Stimulated activated effector memory CD8-positive, alpha-beta T cell treated with anti-CD3 and anti-CD28 coated beads, Interleukin-12 subunit alpha, Interleukin-12 subunit beta, amount 100 ng/mL, for 72 hours (primary cell): ENCODE data around the gene ZNF614.
"Not testable (repeated sequence)": the region's sequence is repeated elsewhere in the genome, so short reads cannot be mapped to it uniquely, and the experiment has no call there.

ENCODE experiments used
- ATAC-seq: fragments of 150-1000 bp; cut with Tn5 transposase; 2 replicates; pipeline ENCODE4 v1.10.0; 2021
- DNase-seq, 2 donors: peaks; one replicate each; pipeline ENCODE4 v3.0.0; 2021 to 2022; ENCODE audit warnings: low spot score in 2 of 2
- H3K27ac Mint-ChIP-seq: one replicate; pipeline ENCODE4 v1.8.0; 2022; ENCODE audit warnings: mild to moderate bottlenecking, mixed read lengths
- H3K36me3 Mint-ChIP-seq: one replicate; pipeline ENCODE4 v1.8.0; 2022; ENCODE audit warnings: mild to moderate bottlenecking, mixed read lengths
- H3K4me1 Mint-ChIP-seq: one replicate; pipeline ENCODE4 v1.8.0; 2022; ENCODE audit warnings: mixed read lengths
- H3K4me3 Mint-ChIP-seq: one replicate; pipeline ENCODE4 v1.8.0; 2022; ENCODE audit warnings: mild to moderate bottlenecking, mixed read lengths
- H3K9me3 Mint-ChIP-seq: one replicate; pipeline ENCODE4 v1.8.0; 2022; ENCODE audit warnings: mixed read lengths

ZNF614 gene

DNA sequence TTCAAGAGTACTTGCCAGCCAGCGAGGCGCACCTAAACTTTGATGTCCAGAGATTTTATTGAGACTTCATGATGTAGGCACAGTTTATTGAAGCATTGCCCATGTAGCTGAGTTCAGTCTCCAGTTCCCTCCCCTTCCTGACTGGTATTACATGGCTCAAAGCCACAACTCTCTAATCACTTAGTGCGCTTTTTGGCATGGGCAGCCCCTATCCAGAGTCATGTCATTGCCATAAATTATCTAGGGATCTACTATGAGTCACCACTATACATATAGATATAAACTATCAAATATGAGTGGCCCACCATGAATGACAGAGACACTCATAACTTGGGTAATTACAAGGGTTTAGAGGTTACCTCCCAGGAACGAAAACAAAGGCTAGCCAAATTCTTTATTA is 7.7 kb downstream of the ZNF614 start:
- no peak for DNase-seq
- peaks cover 33% of the 10 kb centered on the region for H3K9me3 Mint-ChIP-seq
- peaks cover 98% of the 10 kb centered on the region for H3K36me3 Mint-ChIP-seq
- ATAC-seq = no peak
- no peak overlapping the region for H3K4me3 Mint-ChIP-seq
- no peaks in the 10 kb centered on the region for H3K4me1 Mint-ChIP-seq
- H3K27ac Mint-ChIP-seq = no peak overlapping the region

DNA sequence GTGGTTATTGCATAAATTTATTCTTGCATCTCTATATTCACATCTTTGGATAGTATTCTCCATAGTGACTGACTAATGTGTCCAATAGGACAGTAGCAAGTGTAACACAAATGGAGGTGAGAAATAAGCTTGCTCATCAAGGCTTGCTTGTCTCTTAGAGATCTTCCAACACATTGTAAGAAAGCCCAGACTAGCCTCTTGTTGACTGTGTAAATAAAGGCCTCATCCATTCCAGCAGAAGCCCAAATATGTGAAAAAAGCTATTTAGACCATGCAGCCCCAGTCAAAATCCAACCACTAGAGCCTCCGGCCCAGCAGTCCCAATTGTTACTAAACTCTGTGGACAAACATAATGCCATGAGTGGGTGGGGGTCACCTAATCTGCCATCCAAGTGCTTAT is 17.5 kb downstream of the ZNF614 start:
- H3K4me3 Mint-ChIP-seq = no peak overlapping the region
- H3K9me3 Mint-ChIP-seq = peaks cover 14% of the 10 kb centered on the region
- H3K27ac Mint-ChIP-seq = no peak overlapping the region
- no peak for DNase-seq
- no peak for ATAC-seq
- peaks cover 9% of the 10 kb centered on the region for H3K36me3 Mint-ChIP-seq
- peaks cover 17% of the 10 kb centered on the region for H3K4me1 Mint-ChIP-seq

DNA sequence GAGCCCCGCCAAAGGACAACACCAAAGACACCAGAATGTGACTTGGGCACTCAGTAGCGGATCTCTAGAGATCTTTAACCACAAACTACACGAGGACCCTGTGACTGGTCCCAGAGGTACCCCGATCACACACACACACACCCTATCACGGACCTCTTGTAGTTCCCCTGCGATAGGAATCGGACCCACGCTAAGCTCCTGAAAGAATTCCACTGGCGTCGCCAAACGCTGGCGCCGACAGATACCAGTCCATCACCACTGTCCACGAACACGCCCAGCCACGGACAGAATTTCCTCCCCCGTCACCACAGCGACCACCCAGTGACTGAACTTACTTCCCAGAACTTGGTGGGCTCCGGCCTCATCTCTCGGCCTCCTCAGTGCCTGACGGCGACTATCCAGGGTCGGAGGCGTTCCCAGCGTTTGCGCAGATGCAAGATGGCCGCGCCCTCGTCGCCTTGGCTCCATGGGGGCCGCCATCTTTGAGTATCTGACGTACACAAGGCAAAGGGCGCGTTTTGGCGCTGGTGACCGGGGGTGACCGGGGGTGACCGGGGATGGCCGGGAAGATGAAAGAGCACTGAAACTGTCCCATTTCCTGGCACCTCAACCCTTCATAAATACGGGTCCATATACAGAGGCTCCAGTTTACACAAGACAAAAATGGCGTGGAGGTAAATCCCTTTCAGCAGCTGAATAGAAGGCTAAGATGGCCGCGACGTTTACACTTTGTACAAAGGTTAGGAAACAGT is 20.2 kb downstream of the ZNF614 start, which contains the start of gene ZNF615:
Gene ZNF615, minus strand, starts transcription at position 406 of the 752 bp plus-strand sequence. CDS start 4,500 bp downstream, outside the sequence.
- Mint-ChIP-seq H3K36me3 (peaks cover 19% of the 10 kb centered on the region), H3K27ac (peak within 1 kb of the TSS; percentile 93), H3K4me1 (peaks cover 17% of the 10 kb centered on the region), H3K9me3 (peaks cover 14% of the 10 kb centered on the region), H3K4me3 (peak within 1 kb of the TSS; percentile 90)
- DNase-seq = peak; percentile 83 to 94
- ATAC-seq = peak; percentile 99

DNA sequence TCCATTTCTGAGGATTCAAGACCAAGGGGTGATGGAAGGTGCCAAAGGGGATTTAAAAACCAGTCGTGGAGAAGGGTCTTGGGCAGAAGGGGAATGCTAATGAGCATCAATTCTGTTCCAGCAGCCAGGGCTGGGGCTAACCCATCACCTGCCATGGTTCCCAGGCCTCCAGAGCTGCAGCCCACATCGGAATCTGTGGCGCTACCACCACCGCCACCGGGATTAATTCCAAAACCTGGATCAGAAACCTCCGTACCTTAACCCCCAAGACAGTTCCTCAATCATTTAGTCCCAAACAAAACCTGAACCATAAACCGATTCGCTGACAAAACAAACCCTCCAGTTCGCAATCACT is 20.8 kb downstream of the ZNF614 start:
- ATAC-seq = peak; percentile 12
- Mint-ChIP-seq H3K27ac (peak overlapping the region; percentile 93), H3K36me3 (peaks cover 21% of the 10 kb centered on the region), H3K4me1 (peaks cover 17% of the 10 kb centered on the region), H3K9me3 (peaks cover 12% of the 10 kb centered on the region), H3K4me3 (peak overlapping the region; percentile 90)
- no peak for DNase-seq

DNA sequence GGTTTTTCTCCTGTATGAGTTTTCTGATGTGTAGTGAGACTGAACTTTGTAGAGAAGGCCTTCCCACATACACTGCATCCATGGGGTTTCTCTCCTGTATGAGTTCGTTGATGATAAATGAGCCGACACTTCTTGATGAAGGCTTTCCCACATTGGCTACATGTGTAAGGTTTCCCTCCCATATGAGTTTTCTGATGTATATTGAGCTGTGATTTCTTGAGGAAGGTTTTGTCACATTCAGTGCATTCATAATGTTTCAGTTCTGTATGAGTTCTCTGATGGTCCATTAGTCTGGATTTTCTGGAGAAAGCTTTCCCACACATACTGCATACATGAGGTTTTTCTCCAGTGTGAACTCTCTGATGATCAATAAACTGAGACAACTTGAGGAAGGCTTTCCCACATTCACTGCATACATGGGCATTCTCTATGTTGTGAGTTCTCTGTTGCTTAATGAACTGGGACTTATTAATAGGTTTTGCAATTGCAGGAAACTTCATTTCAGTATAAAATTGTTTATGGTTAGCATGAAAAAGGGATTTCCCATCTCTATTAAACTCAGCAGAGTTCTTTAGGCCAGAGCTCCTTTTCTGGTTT is 34.0 kb downstream of the ZNF614 start:
- H3K27ac Mint-ChIP-seq = no peak overlapping the region
- ATAC-seq (no peak), DNase-seq (no peak)
- H3K4me3 Mint-ChIP-seq = no peak overlapping the region
- peaks cover 37% of the 10 kb centered on the region for H3K9me3 Mint-ChIP-seq
- peaks cover 51% of the 10 kb centered on the region for H3K36me3 Mint-ChIP-seq
- no peaks in the 10 kb centered on the region for H3K4me1 Mint-ChIP-seq

DNA sequence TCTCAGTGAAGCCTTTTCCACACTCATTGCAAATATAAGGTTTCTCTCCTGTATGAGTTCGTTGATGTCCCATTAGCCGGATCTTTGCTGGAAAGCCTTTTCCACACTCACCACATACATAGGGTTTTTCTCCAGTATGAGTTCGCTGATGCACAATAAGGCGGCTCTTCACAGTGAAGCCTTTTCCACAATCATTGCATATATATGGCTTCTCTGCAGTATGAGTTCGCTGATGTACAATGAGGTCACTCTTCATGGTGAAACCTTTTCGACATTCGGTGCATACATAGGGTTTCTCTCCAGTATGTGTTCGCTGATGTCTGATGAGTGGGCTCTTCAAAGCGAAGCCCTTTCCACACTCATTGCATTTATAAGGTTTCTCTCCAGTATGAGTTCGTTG is 34.8 kb downstream of the ZNF614 start:
- Mint-ChIP-seq H3K9me3 (peaks cover 44% of the 10 kb centered on the region), H3K4me3 (no peak overlapping the region), H3K36me3 (peaks cover 44% of the 10 kb centered on the region), H3K4me1 (no peaks in the 10 kb centered on the region), H3K27ac (no peak overlapping the region)
- no peak for DNase-seq
- no peak for ATAC-seq

DNA sequence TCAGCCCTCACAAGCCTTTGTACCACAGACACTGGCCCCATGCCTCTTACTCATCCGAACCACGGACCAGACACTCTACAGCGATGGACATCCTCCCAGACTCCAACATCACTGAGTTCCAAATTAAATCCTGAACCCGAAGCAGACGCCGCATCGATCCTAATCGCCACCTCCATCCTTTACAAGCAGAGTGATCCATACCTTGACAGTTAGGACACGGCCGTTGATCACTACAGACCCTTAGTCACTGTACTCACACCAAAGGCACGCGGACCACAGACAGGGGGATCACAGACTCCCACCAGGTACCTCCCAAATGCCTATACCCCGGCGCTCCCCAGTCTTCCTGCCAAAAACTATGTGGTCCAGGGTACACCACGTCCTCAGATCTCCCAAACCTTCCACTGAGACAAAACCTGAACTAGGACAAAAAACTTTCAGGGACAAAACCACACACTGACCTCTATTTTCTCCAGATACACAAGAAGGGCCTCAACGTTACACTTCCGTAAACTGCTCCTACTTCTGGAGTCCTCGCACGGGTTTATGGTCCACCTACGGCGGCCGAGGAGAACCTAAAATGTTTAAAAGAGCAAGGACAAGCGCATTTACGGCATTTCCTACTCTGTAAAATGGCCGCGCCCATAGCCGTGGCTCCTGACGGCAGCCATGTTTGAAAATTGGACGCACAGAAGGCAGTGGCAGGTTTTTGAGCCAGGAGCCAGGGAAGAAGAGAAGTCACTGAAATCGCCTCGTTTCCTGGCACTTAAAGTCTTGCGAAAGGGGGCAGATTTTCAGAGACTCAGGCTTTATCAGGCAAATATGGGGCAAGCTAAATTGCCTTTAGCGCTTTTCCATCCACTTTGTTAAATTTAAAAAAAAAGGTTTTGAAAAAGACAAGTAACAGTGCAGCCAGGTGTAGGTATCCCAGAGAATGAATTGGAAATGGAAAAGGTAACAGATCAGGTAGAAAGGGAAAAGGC is 41.6 kb downstream of the ZNF614 start, which contains the start of gene ZNF350:
Gene ZNF350, minus strand, starts transcription at position 532 of the 983 bp plus-strand sequence. CDS start 12,480 bp downstream, outside the sequence.
- peak within 1 kb of the TSS; percentile 94 for H3K27ac Mint-ChIP-seq
- H3K4me3 Mint-ChIP-seq = peak within 1 kb of the TSS; percentile 92
- peak; percentile 100 for ATAC-seq
- peak; percentile 57 to 87 for DNase-seq
- H3K36me3 Mint-ChIP-seq = peaks cover 16% of the 10 kb centered on the region
- peaks cover 9% of the 10 kb centered on the region for H3K4me1 Mint-ChIP-seq
- peaks cover 30% of the 10 kb centered on the region for H3K9me3 Mint-ChIP-seq

DNA sequence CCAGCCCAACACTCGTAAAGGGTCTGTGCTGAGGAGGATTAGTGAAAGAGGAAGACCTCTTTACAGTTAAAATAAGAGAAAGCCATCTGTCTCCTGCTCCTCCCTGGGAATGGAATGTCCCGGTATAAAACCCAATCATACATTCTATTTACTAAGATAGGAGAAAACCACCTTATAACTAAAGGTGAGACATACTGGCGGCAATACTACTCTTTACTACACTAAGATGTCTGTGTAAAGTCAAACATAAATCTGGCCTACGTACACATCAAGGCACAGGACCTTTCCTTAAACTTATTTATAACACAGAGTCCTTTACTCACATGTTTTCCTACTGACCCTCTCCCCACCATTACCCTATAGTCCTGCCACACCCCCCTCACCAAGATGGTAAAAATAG is 44.8 kb downstream of the ZNF614 start:
- Mint-ChIP-seq H3K36me3 (peaks cover 29% of the 10 kb centered on the region), H3K4me1 (peaks cover 21% of the 10 kb centered on the region), H3K4me3 (no peak overlapping the region), H3K27ac (no peak overlapping the region), H3K9me3 (peaks cover 37% of the 10 kb centered on the region)
- ATAC-seq (no peak), DNase-seq (no peak)

DNA sequence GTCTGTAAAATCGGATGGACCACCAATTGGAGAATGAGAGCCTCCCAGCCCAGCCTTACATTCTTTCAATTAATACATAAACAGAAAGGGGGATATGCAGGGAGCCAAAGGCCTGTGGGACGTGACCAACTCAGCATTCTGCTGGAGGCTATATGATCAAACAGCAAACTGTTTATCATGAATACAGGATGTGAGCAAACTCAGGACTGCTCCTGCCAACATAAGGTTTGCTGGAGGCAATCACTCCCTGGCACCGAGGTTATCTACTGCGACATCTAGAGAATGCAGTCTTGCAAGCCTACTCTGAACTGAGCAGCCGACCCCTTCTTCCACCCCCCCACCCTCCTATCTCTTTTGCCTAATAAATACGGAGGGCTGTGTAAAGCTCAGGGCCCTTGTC is 47.3 kb downstream of the ZNF614 start:
- Mint-ChIP-seq H3K9me3 (peaks cover 31% of the 10 kb centered on the region), H3K4me1 (peaks cover 12% of the 10 kb centered on the region), H3K36me3 (peaks cover 21% of the 10 kb centered on the region)
- not testable (repeated sequence) for H3K4me3 Mint-ChIP-seq, H3K27ac Mint-ChIP-seq, ATAC-seq, DNase-seq

DNA sequence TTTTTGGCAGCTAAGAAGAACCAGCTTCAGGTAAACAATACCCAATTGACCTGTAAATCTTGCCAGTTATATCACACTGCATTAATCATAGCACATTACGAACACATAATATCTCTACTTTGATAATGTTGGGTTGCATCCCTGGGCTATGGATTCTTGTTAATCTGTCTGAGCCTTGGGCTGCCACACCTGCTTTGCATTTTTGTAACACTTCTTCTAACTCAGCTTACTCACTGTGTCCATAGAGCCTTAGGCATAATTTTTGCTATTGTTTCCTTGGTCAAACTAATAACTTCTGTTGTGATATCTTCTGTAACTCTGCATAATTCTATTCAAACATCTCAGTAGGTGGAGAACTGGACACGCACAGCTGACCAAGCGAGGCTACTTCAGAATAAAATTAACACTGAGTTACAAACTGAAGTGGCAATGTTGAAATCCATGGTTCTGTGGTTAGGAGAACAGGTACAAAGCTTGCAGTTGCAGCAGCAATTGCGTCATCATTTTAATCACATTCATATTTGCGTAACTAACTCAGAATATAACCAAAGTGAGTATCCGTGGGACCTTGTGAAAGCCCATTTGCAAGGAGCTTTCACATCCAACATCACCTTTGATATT is 48.0 kb downstream of the ZNF614 start:
- ATAC-seq (no peak), DNase-seq (no peak)
- H3K27ac Mint-ChIP-seq = no peak overlapping the region
- peaks cover 21% of the 10 kb centered on the region for H3K36me3 Mint-ChIP-seq
- peaks cover 12% of the 10 kb centered on the region for H3K4me1 Mint-ChIP-seq
- peaks cover 31% of the 10 kb centered on the region for H3K9me3 Mint-ChIP-seq
- H3K4me3 Mint-ChIP-seq = no peak overlapping the region

DNA sequence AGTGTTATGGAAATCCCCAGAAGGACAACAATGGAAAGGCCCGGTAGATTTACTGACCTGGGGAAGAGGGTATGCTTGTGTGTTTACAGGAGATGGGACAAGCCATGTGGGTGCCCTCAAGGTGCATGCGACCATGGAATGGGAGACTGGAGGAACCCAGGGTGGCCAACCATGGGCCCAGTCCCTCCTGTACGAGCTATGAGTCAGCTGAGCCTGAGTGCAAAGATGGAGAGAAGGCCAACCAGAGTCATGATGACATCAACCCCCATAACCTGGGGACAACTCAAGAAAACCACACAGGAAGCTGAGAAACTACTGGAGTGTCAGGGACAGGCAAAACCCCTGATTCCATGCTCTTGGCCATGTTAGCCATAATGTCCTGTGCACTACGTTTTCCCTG is 49.3 kb downstream of the ZNF614 start:
- peaks cover 29% of the 10 kb centered on the region for H3K36me3 Mint-ChIP-seq
- ATAC-seq (no peak), DNase-seq (no peak)
- H3K4me1 Mint-ChIP-seq = peaks cover 12% of the 10 kb centered on the region
- no peak overlapping the region for H3K4me3 Mint-ChIP-seq
- peaks cover 37% of the 10 kb centered on the region for H3K9me3 Mint-ChIP-seq
- no peak overlapping the region for H3K27ac Mint-ChIP-seq

DNA sequence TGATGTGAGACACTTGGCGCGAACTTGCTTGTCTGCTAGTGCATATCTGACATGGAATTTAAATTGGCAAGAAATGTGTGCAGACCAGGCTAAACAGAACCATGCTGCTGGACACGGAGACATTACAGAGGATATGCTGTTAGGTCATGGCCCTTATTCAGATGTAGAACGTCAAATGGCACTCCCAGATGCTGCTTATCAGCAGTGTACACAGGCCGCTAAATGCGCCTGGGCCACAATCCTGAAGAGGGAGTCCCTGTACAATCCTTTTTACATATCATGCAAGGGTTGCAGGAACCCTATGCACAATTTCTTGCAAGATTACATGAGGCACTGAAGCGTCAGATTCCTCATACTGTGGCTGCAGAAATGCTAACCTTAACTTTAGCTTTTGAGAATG is 50.8 kb downstream of the ZNF614 start:
- Mint-ChIP-seq H3K9me3 (peaks cover 33% of the 10 kb centered on the region), H3K4me3 (no peak overlapping the region), H3K27ac (no peak overlapping the region), H3K36me3 (peaks cover 39% of the 10 kb centered on the region), H3K4me1 (peaks cover 12% of the 10 kb centered on the region)
- DNase-seq (no peak), ATAC-seq (no peak)

DNA sequence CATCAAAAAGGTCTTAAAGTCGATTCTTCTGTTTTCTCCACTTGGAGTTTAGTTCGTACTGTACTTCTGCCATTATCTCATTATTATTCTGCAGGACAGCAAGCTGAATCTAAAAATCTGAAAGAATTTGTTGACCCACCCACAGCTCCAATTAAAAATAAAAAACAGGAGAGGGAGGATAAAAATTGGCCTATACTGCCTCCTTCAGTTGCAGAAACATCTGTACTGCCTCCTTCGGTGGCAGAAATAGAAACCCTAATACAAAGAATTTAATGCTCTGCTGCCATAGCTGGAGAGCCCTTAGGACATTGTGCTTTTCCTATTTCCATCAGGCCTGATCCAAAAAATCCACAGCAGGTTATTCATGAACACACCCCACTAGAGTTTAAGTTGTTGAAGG is 51.3 kb downstream of the ZNF614 start:
- Mint-ChIP-seq H3K9me3 (peaks cover 35% of the 10 kb centered on the region), H3K36me3 (peaks cover 44% of the 10 kb centered on the region), H3K27ac (no peak overlapping the region), H3K4me1 (peaks cover 12% of the 10 kb centered on the region), H3K4me3 (no peak overlapping the region)
- DNase-seq (no peak), ATAC-seq (no peak)

DNA sequence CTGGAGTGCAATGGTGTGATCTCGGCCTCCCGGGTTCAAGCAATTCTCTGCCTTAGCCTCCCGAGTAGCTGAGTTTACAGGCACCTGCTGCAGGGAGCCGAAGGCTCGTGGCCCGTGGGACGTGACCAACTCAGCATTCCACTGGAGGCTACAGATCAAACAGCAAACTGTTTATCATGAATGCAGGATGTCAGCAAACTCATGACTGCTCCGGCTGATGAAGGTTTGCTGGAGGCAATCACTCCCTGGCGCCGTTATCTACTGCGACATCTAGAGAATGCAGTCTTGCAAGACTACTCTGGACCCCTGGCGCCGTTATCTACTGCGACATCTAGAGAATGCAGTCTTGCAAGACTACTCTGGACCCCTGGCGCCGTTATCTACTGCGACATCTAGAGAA is 52.4 kb downstream of the ZNF614 start:
- H3K27ac Mint-ChIP-seq, ATAC-seq, DNase-seq, H3K4me3 Mint-ChIP-seq, H3K4me1 Mint-ChIP-seq: not testable (repeated sequence)
- peaks cover 36% of the 10 kb centered on the region for H3K9me3 Mint-ChIP-seq
- peaks cover 48% of the 10 kb centered on the region for H3K36me3 Mint-ChIP-seq

DNA sequence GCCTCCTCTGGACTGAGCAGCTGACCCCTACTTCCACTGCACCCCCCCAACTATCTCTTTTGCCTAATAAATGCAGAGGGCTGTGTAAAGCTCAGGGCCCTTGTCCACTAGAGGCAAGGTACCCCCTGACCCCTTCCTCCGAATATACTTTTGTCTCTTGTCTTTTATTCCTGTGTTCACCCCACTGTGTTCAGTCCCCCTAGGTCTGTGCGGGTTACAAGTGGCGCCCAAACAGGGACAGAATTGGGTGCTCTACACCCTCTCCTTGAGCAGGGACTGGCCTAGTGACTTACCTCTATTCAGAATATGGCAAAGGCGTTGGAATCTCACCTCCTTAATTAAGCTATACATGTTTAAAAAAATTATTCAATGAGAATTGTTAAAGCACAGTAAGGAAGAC is 56.6 kb downstream of the ZNF614 start:
- DNase-seq (no peak), ATAC-seq (no peak)
- H3K4me1 Mint-ChIP-seq = no peaks in the 10 kb centered on the region
- H3K27ac Mint-ChIP-seq = no peak overlapping the region
- H3K4me3 Mint-ChIP-seq = no peak overlapping the region
- H3K36me3 Mint-ChIP-seq = peaks cover 80% of the 10 kb centered on the region
- H3K9me3 Mint-ChIP-seq = peaks cover 39% of the 10 kb centered on the region
